ENCODE results near the gene ATF6. TPM values are rescaled to one million over a fixed set of nuclear protein-coding genes. Genes with fewer than 3 reads are reported as not detected.

The ATF6 gene
- total and polyA plus RNA-seq, 2 experiments from 2014 or later = 14.6 to 18.1 TPM

DNA sequence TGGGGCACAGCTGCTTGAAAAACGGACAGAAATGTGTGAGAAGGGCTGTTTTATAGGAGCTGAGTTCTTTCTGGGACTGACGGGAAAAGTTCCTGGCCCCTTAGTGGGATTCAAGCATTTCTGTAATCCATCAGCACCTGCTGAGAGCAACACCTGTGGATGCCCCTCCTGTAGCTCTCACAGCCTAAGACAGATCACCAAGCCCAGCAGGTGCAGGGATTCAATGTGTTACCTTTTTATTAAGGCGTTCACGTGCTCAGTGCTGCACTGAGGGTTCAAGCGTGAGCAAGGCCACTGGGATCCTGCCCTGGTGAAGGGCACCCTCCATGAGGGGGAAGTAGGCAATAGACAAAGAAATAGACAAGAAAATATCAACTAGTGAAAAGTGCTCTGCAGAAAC, 242.7 kb downstream of the ATF6 start:
- H3K27ac ChIP-seq = no peak overlapping the region
- TF ChIP-seq, protein P1, sequence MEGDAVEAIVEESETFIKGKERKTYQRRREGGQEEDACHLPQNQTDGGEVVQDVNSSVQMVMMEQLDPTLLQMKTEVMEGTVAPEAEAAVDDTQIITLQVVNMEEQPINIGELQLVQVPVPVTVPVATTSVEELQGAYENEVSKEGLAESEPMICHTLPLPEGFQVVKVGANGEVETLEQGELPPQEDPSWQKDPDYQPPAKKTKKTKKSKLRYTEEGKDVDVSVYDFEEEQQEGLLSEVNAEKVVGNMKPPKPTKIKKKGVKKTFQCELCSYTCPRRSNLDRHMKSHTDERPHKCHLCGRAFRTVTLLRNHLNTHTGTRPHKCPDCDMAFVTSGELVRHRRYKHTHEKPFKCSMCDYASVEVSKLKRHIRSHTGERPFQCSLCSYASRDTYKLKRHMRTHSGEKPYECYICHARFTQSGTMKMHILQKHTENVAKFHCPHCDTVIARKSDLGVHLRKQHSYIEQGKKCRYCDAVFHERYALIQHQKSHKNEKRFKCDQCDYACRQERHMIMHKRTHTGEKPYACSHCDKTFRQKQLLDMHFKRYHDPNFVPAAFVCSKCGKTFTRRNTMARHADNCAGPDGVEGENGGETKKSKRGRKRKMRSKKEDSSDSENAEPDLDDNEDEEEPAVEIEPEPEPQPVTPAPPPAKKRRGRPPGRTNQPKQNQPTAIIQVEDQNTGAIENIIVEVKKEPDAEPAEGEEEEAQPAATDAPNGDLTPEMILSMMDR (IDR thresholded peaks at IDR 0.05; ENCODE audit: low read depth, low read length) = no peak
- no peak overlapping the region for H3K4me3 ChIP-seq
- H3K36me3 ChIP-seq = no peaks in the 10 kb centered on the region
- no peak for DNase-seq (ENCODE audit: low read depth in 1 of 2, low spot score in 1 of 2)
- no peaks in the 10 kb centered on the region for H3K27me3 ChIP-seq
- H3K4me1 ChIP-seq (ENCODE audit: low read depth) = peaks cover 11% of the 10 kb centered on the region
- no peaks in the 10 kb centered on the region for H3K9me3 ChIP-seq (ENCODE audit: low read depth)

DNA sequence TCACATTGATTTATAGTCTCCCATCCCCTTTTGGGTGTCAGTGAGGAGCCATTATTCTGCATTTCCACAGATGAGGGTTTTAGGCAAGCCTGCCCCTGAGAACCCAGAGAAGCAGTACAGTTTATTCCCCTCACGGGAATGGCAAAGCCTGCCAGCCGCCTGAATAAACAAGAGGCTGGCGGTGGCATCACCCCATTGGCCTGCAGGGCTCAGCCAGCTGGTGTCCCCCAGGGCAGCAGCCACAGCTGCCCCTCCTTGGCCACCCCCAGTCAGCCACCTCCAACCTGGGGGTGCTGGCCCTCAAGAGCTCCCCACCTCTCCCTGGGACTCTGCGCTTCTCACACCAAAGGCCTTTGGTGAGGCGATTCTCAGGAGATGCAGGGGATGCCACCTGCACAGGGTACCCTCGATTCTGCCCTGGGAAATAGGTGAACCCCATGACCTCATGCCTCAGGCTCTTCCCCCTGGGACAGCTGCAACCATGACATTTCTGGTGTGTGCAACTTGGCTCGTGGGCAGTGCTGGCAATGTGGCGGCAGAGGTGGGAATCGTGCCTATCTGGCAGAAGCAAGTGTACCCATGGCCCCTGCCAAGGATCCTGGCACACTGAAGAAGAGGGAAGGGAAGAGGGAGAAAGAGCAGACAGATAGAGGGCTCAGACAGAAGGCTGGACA, 243.5 kb downstream of the ATF6 start:
- Histone ChIP-seq H3K27me3 (no peaks in the 10 kb centered on the region), H3K9me3 (ENCODE audit: low read depth) (no peaks in the 10 kb centered on the region), H3K4me1 (ENCODE audit: low read depth) (peaks cover 11% of the 10 kb centered on the region), H3K36me3 (no peaks in the 10 kb centered on the region), H3K4me3 (no peak overlapping the region), H3K27ac (no peak overlapping the region)
- TF ChIP-seq, protein P1 (IDR thresholded peaks at IDR 0.05; ENCODE audit: low read depth, low read length) = no peak
- no peak for DNase-seq (ENCODE audit: low read depth in 1 of 2, low spot score in 1 of 2)

DNA sequence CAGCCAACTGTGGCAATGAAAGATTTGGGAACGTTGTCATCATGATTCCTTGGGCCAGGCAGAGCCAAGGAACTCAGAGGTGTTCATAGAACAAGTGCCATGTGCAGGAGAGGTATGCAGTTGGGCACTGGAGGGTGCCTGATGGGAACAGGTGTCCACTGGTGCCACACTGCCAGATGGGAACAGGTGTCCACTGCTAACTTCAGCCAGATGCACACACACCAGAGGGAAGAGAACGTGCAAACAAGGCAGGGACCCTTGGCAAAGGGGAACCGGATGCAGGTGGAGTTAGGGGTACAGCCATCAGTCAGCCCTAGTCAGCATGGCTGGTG, 244.0 kb downstream of the ATF6 start:
- no peak overlapping the region for H3K27ac ChIP-seq
- DNase-seq (ENCODE audit: low read depth in 1 of 2, low spot score in 1 of 2) = no peak
- no peaks in the 10 kb centered on the region for H3K36me3 ChIP-seq
- peaks cover 11% of the 10 kb centered on the region for H3K4me1 ChIP-seq (ENCODE audit: low read depth)
- H3K4me3 ChIP-seq = no peak overlapping the region
- TF ChIP-seq, protein P1 (IDR thresholded peaks at IDR 0.05; ENCODE audit: low read depth, low read length) = no peak
- no peaks in the 10 kb centered on the region for H3K9me3 ChIP-seq (ENCODE audit: low read depth)
- H3K27me3 ChIP-seq = no peaks in the 10 kb centered on the region

DNA sequence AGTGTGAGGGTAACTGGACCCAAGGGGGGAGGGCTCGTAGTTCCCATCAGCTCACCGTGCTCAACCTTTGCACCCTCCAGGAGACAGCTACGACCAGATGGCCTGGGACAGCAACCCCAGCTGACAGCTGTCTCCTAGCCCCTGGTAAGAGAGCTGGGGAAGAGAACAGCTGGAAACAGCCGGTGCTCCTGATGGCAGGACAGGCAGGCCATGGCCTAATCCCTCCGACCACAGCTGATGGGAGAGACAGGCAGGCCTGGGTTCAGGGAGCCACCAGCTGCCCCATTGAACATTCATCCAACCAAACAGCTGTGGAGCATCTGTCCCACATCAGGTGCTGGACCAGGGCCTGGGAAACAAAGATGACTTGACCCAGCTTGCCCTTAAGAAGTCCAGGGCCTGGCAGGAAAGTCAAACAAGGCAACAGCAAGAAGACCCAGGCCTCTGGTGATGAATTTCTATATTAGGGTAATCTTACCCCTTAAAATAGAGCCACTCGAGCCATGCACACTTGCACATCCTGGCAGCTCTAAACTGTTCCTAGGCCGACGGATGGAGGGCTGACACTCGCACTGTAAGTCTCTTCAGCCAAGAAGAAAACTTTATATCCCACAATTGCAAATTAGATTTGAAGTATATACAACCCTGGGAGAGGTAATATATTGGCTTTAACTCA, 245.4 kb downstream of the ATF6 start:
- Histone ChIP-seq H3K4me3 (no peak overlapping the region), H3K27ac (no peak overlapping the region), H3K4me1 (ENCODE audit: low read depth) (peaks cover 11% of the 10 kb centered on the region), H3K9me3 (ENCODE audit: low read depth) (no peaks in the 10 kb centered on the region), H3K36me3 (no peaks in the 10 kb centered on the region), H3K27me3 (no peaks in the 10 kb centered on the region)
- TF ChIP-seq, protein P1 (IDR thresholded peaks at IDR 0.05; ENCODE audit: low read depth, low read length) = no peak
- DNase-seq (ENCODE audit: low read depth in 1 of 2, low spot score in 1 of 2) = peak in 1 of 2 donors; percentile 44

DNA sequence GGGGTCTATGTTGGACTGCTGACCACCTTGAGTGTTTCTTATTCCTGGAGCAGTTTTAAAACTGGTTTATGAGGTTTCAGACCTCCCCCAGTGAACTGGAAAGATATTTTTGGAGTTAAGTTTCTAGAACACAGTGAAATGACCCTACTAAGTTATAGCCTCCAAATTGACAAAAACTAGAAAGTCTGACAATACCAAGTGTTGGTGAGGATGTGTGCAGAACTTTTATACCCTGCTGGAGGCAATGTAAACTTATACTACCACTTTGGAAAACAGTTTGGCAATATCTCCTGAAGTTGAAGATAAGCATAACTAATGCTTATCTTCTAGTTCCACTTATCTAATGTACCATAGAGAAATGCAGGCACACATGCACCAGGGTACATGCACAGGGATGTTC, 247.2 kb downstream of the ATF6 start:
- TF ChIP-seq, protein P1 (IDR thresholded peaks at IDR 0.05; ENCODE audit: low read depth, low read length) = no peak
- H3K36me3 ChIP-seq = no peaks in the 10 kb centered on the region

More for the DNA sequence above, 247.2 kb downstream of the ATF6 start:
- no peaks in the 10 kb centered on the region for H3K27me3 ChIP-seq
- H3K27ac ChIP-seq = no peak overlapping the region
- no peak overlapping the region for H3K4me3 ChIP-seq
- DNase-seq (ENCODE audit: low read depth in 1 of 2, low spot score in 1 of 2) = no peak
- peaks cover 11% of the 10 kb centered on the region for H3K4me1 ChIP-seq (ENCODE audit: low read depth)
- no peaks in the 10 kb centered on the region for H3K9me3 ChIP-seq (ENCODE audit: low read depth)

Other genes with a start within 250 kb of the ATF6 start
- 0.56 TPM in 1 of 2 replicates, not detected in the other for gene HSPA6, start 241.8 kb upstream of the ATF6 start, total RNA-seq
- not detected in 2 replicates for gene HSPA6, start 241.8 kb upstream of the ATF6 start, polyA plus RNA-seq
- not detected in 2 replicates for gene FCGR3A, start 216.5 kb upstream of the ATF6 start, total RNA-seq
- not detected in 2 replicates for gene FCGR3A, start 216.5 kb upstream of the ATF6 start, polyA plus RNA-seq
- not detected in 2 replicates for gene FCGR3B, start 135.1 kb upstream of the ATF6 start, total RNA-seq
- gene FCGR3B, start 135.1 kb upstream of the ATF6 start, polyA plus RNA-seq = not detected in 2 replicates
- gene FCGR2B, start 103.2 kb upstream of the ATF6 start, total RNA-seq = not detected in 2 replicates
- gene FCGR2B, start 103.2 kb upstream of the ATF6 start, polyA plus RNA-seq = not detected in 2 replicates
- 0.18 TPM in 1 of 2 replicates, not detected in the other for gene FCRLA, start 59.1 kb upstream of the ATF6 start, total RNA-seq
- gene FCRLA, start 59.1 kb upstream of the ATF6 start, polyA plus RNA-seq = 0.39 TPM in 1 of 2 replicates, not detected in the other
- 2.9 and 3.0 TPM in 2 replicates for gene FCRLB, start 44.8 kb upstream of the ATF6 start, total RNA-seq
- 0.67 and 1.7 TPM in 2 replicates for gene FCRLB, start 44.8 kb upstream of the ATF6 start, polyA plus RNA-seq
- gene DUSP12, start 16.5 kb upstream of the ATF6 start, total RNA-seq = 40.0 and 60.5 TPM in 2 replicates
- 63.1 and 65.7 TPM in 2 replicates for gene DUSP12, start 16.5 kb upstream of the ATF6 start, polyA plus RNA-seq